H1 (cell line): ENCODE results near the gene LRRFIP1. TPM values are rescaled to one million over a fixed set of nuclear protein-coding genes. Genes with fewer than 3 reads are reported as not detected.

Source experiments
- CTCF ChIA-PET: fragments of 300-600 bp; sonication (Branson Sonifier 250); formaldehyde crosslinking; loops from one replicate; lab custom pipeline; 2021; ENCODE audit not compliant: partially characterized antibody; lab: Charles Lee
- POLR2A ChIA-PET: fragments of 300-600 bp; sonication (Branson Sonifier 250); formaldehyde crosslinking; loops from one replicate; lab custom pipeline; 2021; ENCODE audit warnings: inconsistent platforms; ENCODE audit not compliant: partially characterized antibody; lab: Charles Lee
- DNase-seq, 2 experiments: peaks; one replicate each; pipeline versions ENCODE4 v3.0.0 to v3.0.0-alpha.2; 2010 to 2022; ENCODE audit warnings: low spot score in 2 of 2, low read depth in 1 of 2, mixed read lengths in 1 of 2
- FAIRE-seq: peaks from 2 replicates; lab custom pipeline; 2011; peaks lifted over from hg19 to GRCh38; lab: Jason Lieb, UNC
- H2AFZ ChIP-seq: 2 replicates; pipeline ENCODE4 v1.8.1; 2012; ENCODE audit warnings: low read length, inconsistent platforms
- H2AK5ac ChIP-seq: 2 replicates; pipeline ENCODE4 v1.6.1; 2013; ENCODE audit warnings: low read depth, low read length
- H2BK120ac ChIP-seq: replicated peaks from 2 replicates; pipeline ENCODE3; 2013; ENCODE audit warnings: low read depth, low read length, inconsistent platforms
- H2BK12ac ChIP-seq: 2 replicates; pipeline ENCODE4 v1.6.1; 2013; ENCODE audit warnings: low read depth, low read length
- H2BK15ac ChIP-seq: 2 replicates; pipeline ENCODE4 v1.6.1; 2013; ENCODE audit warnings: low read length
- H2BK20ac ChIP-seq: 2 replicates; pipeline ENCODE4 v1.6.1; 2013; ENCODE audit warnings: low read length
- H2BK5ac ChIP-seq: 2 replicates; pipeline ENCODE4 v1.6.1; 2013; ENCODE audit warnings: low read depth, low read length
- H3K14ac ChIP-seq: 2 replicates; pipeline ENCODE4 v1.6.1; 2013; ENCODE audit warnings: inconsistent platforms; ENCODE audit not compliant: insufficient read length
- H3K18ac ChIP-seq: 2 replicates; pipeline ENCODE4 v1.6.1; 2013; ENCODE audit warnings: low read length; ENCODE audit errors: extremely low read depth
- H3K23ac ChIP-seq: 2 replicates; pipeline ENCODE4 v1.6.1; 2013; ENCODE audit warnings: inconsistent platforms; ENCODE audit not compliant: insufficient read length
- H3K23me2 ChIP-seq: 2 replicates; pipeline ENCODE4 v1.6.1; 2013; ENCODE audit warnings: low read depth, low read length
- H3K27ac ChIP-seq: 2 replicates; pipeline ENCODE4 v1.6.1; 2011; ENCODE audit warnings: low read depth, low read length, inconsistent platforms
- H3K27me3 ChIP-seq, 4 experiments: replicated peaks in 1 of 4; 1 replicate in 1 of 4; 2 replicates in 3 of 4; pipeline versions ENCODE4 v1.6.1 to v1.8.1; 2011 to 2013; ENCODE audit warnings: low read length in 3 of 4, mild to moderate bottlenecking in 3 of 4, inconsistent platforms in 2 of 4, mixed read lengths in 2 of 4, moderate library complexity in 1 of 4; ENCODE audit not compliant: control insufficient read depth in 3 of 4, insufficient read depth in 3 of 4; ENCODE audit errors: extremely low read depth in 1 of 4
- H3K36me3 ChIP-seq, 4 experiments: 2 replicates each; pipeline versions ENCODE4 v1.6.1 to v1.8.1; 2011 to 2013; ENCODE audit warnings: mild to moderate bottlenecking in 4 of 4, low read length in 3 of 4, moderate library complexity in 2 of 4, control low read depth in 1 of 4, inconsistent platforms in 1 of 4; ENCODE audit not compliant: insufficient read depth in 4 of 4, control insufficient read depth in 2 of 4
- H3K4ac ChIP-seq: replicated peaks from 2 replicates; pipeline ENCODE3; 2013; ENCODE audit warnings: low read length, low read depth, mixed read lengths, inconsistent platforms; ENCODE audit not compliant: insufficient read length
- H3K4me1 ChIP-seq, 4 experiments: replicated peaks in 1 of 4; 1 replicate in 1 of 4; 2 replicates in 3 of 4; pipeline versions ENCODE4 v1.6.1 to v1.8.1; 2011 to 2013; ENCODE audit warnings: low read length in 3 of 4, inconsistent platforms in 2 of 4, mixed read lengths in 1 of 4; ENCODE audit not compliant: insufficient read depth in 4 of 4, control insufficient read depth in 3 of 4
- H3K4me2 ChIP-seq, 2 experiments: 2 replicates each; pipeline versions ENCODE4 v1.6.1 to v1.8.1; 2011 to 2013; ENCODE audit warnings: low read depth in 2 of 2, low read length in 2 of 2, control low read depth in 1 of 2, inconsistent platforms in 1 of 2, mild to moderate bottlenecking in 1 of 2; ENCODE audit not compliant: insufficient read depth in 1 of 2
- H3K4me3 ChIP-seq, 4 experiments: fragments of 200-600, 300-600 bp in 1 of 4; sonication (generic), shearing (Covaris generic), sonication (Bioruptor Twin) in 1 of 4; 2 replicates each; pipeline versions ENCODE4 v1.5.1 to v1.8.1; 2011 to 2016; ENCODE audit warnings: low read length in 4 of 4, low read depth in 3 of 4, control low read depth in 2 of 4, inconsistent platforms in 2 of 4, mild to moderate bottlenecking in 2 of 4, mixed read lengths in 1 of 4, moderate library complexity in 1 of 4; ENCODE audit not compliant: insufficient read depth in 2 of 4; ENCODE audit errors: extremely low read depth in 1 of 4
- H3K56ac ChIP-seq: replicated peaks from 2 replicates; pipeline ENCODE3; 2013; ENCODE audit warnings: low read depth, mild to moderate bottlenecking, mixed read lengths, low read length, inconsistent platforms; ENCODE audit not compliant: insufficient read length
- H3K79me1 ChIP-seq: 2 replicates; pipeline ENCODE4 v1.6.1; 2013; ENCODE audit warnings: low read depth, low read length, control low read depth
- H3K79me2 ChIP-seq, 2 experiments: 2 replicates each; pipeline versions ENCODE4 v1.6.1 to v1.8.1; 2012 to 2013; ENCODE audit warnings: low read length in 2 of 2, mild to moderate bottlenecking in 2 of 2, inconsistent platforms in 1 of 2; ENCODE audit not compliant: insufficient read depth in 2 of 2, control insufficient read depth in 1 of 2
- H3K9ac ChIP-seq, 4 experiments: replicated peaks in 1 of 4; 1 replicate in 1 of 4; 2 replicates in 3 of 4; pipeline versions ENCODE4 v1.6.1 to v1.8.1; 2011 to 2013; ENCODE audit warnings: low read depth in 3 of 4, low read length in 3 of 4, control low read depth in 2 of 4, mild to moderate bottlenecking in 2 of 4, moderate library complexity in 2 of 4, inconsistent platforms in 1 of 4; ENCODE audit errors: extremely low read depth in 1 of 4
- H3K9me3 ChIP-seq, 2 experiments: 2 replicates each; pipeline versions ENCODE4 v1.6.1 to v1.8.1; 2012 to 2013; ENCODE audit warnings: mild to moderate bottlenecking in 2 of 2, moderate library complexity in 2 of 2, control low read depth in 1 of 2, inconsistent platforms in 1 of 2, low read depth in 1 of 2, low read length in 1 of 2, mixed read lengths in 1 of 2; ENCODE audit not compliant: insufficient read depth in 2 of 2
- H4K20me1 ChIP-seq, 2 experiments: replicated peaks in 1 of 2; 2 replicates each; pipeline versions ENCODE3 to v1.8.1; 2011 to 2013; ENCODE audit warnings: inconsistent platforms in 2 of 2, low read length in 2 of 2, mild to moderate bottlenecking in 1 of 2; ENCODE audit not compliant: insufficient read depth in 2 of 2, control insufficient read depth in 1 of 2
- H4K5ac ChIP-seq: 2 replicates; pipeline ENCODE4 v1.6.1; 2013; ENCODE audit warnings: low read length, low read depth, mixed read lengths, inconsistent platforms; ENCODE audit not compliant: insufficient read length
- H4K8ac ChIP-seq: 2 replicates; pipeline ENCODE4 v1.8.0; 2013; ENCODE audit warnings: mild to moderate bottlenecking, moderate library complexity, low read length, inconsistent platforms; ENCODE audit not compliant: insufficient read depth; ENCODE audit errors: extremely low read depth
- H4K91ac ChIP-seq: replicated peaks from 2 replicates; pipeline ENCODE3; 2013; ENCODE audit warnings: low read length, mixed read lengths, inconsistent platforms; ENCODE audit not compliant: insufficient read length
- BRCA1 ChIP-seq: IDR thresholded peaks from 2 replicates; pipeline ENCODE4 v1.6.1; 2012; ENCODE audit warnings: low read depth, low read length, improper control_type of control experiment
- CREB1 ChIP-seq: IDR thresholded peaks from 2 replicates; pipeline ENCODE4 v1.6.1; 2012; ENCODE audit warnings: inconsistent platforms
- EGR1 ChIP-seq: IDR thresholded peaks from 2 replicates; pipeline ENCODE4 v1.6.1; 2011; ENCODE audit warnings: low read depth, low read length, borderline replicate concordance
- KDM1A ChIP-seq: fragments of 200-600, 300-600 bp; sonication (generic); IDR thresholded peaks from 2 replicates; pipeline ENCODE4 v1.7.1; 2016; ENCODE audit warnings: mild to moderate bottlenecking, low read length, borderline replicate concordance
- TEAD4 ChIP-seq: IDR thresholded peaks from 2 replicates; pipeline ENCODE4 v1.6.1; 2012; ENCODE audit warnings: low read depth, low read length, inconsistent platforms, mixed read lengths
- WGBS, 2 experiments: shearing (Covaris generic) in 1 of 2; methylation state at CpG; one replicate each; pipeline versions ENCODE4 v1.1.6 to v1.1.7; 2013 to 2015; ENCODE audit warnings: low lambda C conversion rate in 2 of 2, mixed read lengths in 2 of 2, inconsistent platforms in 1 of 2, low coverage in 1 of 2, missing lambda C conversion rate in 1 of 2; ENCODE audit not compliant: insufficient replicate concordance in 2 of 2, insufficient coverage in 1 of 2, insufficient read length in 1 of 2; ENCODE audit errors: extremely low coverage in 1 of 2, missing lambda C conversion rate in 1 of 2; 5-methylcytosine and 5-hydroxymethylcytosine counted together
- polyA plus RNA-seq, 7 experiments: library from polyadenylated mRNA; depleted of rRNA in 3 of 7; stranded (reverse) in 5 of 7; unstranded in 2 of 7; fragments of >200 nt in 5 of 7; fragments of 200-250 nt in 2 of 7; gene quantifications; 1 replicate in 5 of 7; 2 replicates in 1 of 7; 4 replicates in 1 of 7; pipeline versions ENCODE4 v1.2.1 to v1.2.3, GENCODE V29; 2011 to 2013; ENCODE audit warnings: missing spikeins in 2 of 7, mixed read lengths in 2 of 7
- total RNA-seq: library from RNA; stranded (reverse); fragmentation: NEBNext Ultra II Directional; extraction: Animal tissue kit (Norgen Biotek cat#: 25700); gene quantifications from 2 replicates; pipeline ENCODE4 v1.2.1, GENCODE V29; 2021

LRRFIP1 gene
- total and polyA plus RNA-seq, 2 of the 8 experiments (the other 6 are each of a cell fraction or from before 2014, with no cell fraction given) = 12.1 to 75.8 TPM

DNA sequence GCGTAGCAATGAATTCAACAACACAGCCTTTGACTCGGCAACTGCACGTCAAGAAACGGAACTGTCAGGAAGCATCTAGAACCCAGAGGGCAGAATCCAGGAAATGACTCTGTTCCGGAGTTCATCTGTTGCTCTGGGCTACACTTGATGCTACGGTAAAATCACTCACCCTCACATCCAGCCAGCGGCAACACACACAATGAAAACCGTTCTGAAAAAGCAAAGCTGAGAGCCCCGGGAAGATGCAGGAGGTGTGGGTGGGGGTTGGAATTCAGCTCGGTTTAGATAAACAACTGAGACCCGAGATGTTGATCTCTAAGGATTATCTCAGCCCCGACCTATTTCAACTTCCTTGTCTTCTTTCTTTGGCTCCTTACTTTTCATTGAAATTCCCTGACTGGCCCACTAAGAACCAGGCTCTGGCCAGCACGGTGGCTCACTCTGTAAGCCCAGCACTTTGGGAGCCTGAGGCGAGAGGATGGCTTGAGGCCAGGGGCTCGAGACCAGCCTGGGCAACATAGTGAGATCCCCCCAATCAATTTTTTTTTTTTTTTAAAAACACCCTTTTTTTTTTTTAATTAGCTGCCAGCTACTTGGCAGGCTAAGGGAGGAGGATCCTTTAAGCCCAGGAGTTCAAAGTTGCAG, 23.5 kb upstream of the LRRFIP1 start:
- no peak overlapping the region for H3K18ac ChIP-seq
- no peak overlapping the region for H3K23ac ChIP-seq
- no peaks in the 10 kb centered on the region for H3K79me2 ChIP-seq
- peak overlapping the region; percentile 4 for H4K91ac ChIP-seq
- 74% methylated on average over 14 of the region's 15 CpGs; no CpG with 5 or more reads in 1 of the 2 experiments for WGBS, 2 experiments
- no peak overlapping the region for H2AK5ac ChIP-seq
- H2BK12ac ChIP-seq = no peak overlapping the region
- DNase-seq = no peak
- H3K4me1 ChIP-seq = peaks cover 0 to 14% (median 5%) of the 10 kb centered on the region in 4 experiments; a peak in 4 of 7 replicates
- H2BK15ac ChIP-seq = no peak overlapping the region
- no peaks in the 10 kb centered on the region for H3K27me3 ChIP-seq
- H3K9me3 ChIP-seq = peaks cover 10 to 16% of the 10 kb centered on the region in 2 experiments; a peak in 3 of 4 replicates
- POLR2A ChIA-PET = interaction anchor here (0.7 to 2.5 kb wide), 7 partner anchors 10 to 506 kb away, joined by 3 to 17 read pairs (median 7); partner anchors contain the start of genes LRRFIP1 and RAB17
- no peaks in the 10 kb centered on the region for H4K20me1 ChIP-seq
- H3K9ac ChIP-seq = no peak overlapping the region
- H3K23me2 ChIP-seq = no peaks in the 10 kb centered on the region
- no peak overlapping the region for H3K4ac ChIP-seq
- no peak overlapping the region for H3K27ac ChIP-seq
- no peak overlapping the region for H3K4me3 ChIP-seq
- H2BK5ac ChIP-seq = peak overlapping the region; percentile 3; the same call in 1 of the 2 replicates
- peak overlapping the region; percentile 49 for H2BK20ac ChIP-seq
- no peaks in the 10 kb centered on the region for H3K36me3 ChIP-seq
- no peak overlapping the region for H4K8ac ChIP-seq
- H2BK120ac ChIP-seq = no peak overlapping the region
- TF ChIP-seq EGR1 (0 out of 2 replicates have a peak, but pooled peaks have one; percentile 24), KDM1A (peak; percentile 41; the same call in 1 of the 2 replicates), CREB1 (no peak), BRCA1 (no peak), TEAD4 (0 out of 2 replicates have a peak, but pooled peaks have one; percentile 30)
- TF ChIP-seq, all 59 proteins: peak for 3
- FAIRE-seq = no peak
- H2AFZ ChIP-seq = no peak overlapping the region
- no peaks in the 10 kb centered on the region for H3K79me1 ChIP-seq
- H3K4me2 ChIP-seq = no peak overlapping the region; a peak in 1 of 4 replicates
- no peak overlapping the region for H4K5ac ChIP-seq
- no peak overlapping the region for H3K14ac ChIP-seq
- CTCF ChIA-PET = interaction anchor here (1.1 to 8.8 kb wide), 11 partner anchors 10 to 142 kb away, joined by 3 to 63 read pairs (median 7); partner anchors contain the start of gene RAB17
- H3K56ac ChIP-seq = no peak overlapping the region
